ENCODE measurements around the gene KDM7A. TPM values are rescaled to one million over a fixed set of nuclear protein-coding genes. Genes with fewer than 3 reads are reported as not detected.
A peak's percentile ranks its signal among the peaks of the same experiment; 100 is the strongest.
"Not testable (repeated sequence)": the region's sequence is repeated elsewhere in the genome, so short reads cannot be mapped to it uniquely, and the experiment has no call there.

KDM7A gene
- total RNA-seq, 1 experiment from 2014 or later, result 2.2 TPM

GRCh38 chr7:140168816-140169215 lies 8.0 kb downstream of the KDM7A start:
- in situ Hi-C loops (cut with HindIII; ENCODE audit: low sequenced_read_pairs), result no loop called here

GRCh38 chr7:140165422-140165821 lies 11.4 kb downstream of the KDM7A start:
- DNase-seq (ENCODE audit: low spot score), result no peak
- in situ Hi-C loops (cut with HindIII; ENCODE audit: low sequenced_read_pairs), result no loop called here

More at GRCh38 chr7:140168816-140169215, 8.0 kb downstream of the KDM7A start:
- no peak for DNase-seq (ENCODE audit: low spot score)

GRCh38 chr7:140162081-140162480 lies 14.7 kb downstream of the KDM7A start:
- DNase-seq (ENCODE audit: low spot score); in situ Hi-C loops (cut with HindIII; ENCODE audit: low sequenced_read_pairs): not testable (repeated sequence)

- no peak for DNase-seq (ENCODE audit: low spot score)
- in situ Hi-C loops (cut with HindIII; ENCODE audit: low sequenced_read_pairs), result no loop called here
Observed at GRCh38 chr7:140161047-140161446, 15.7 kb downstream of the KDM7A start.

- DNase-seq (ENCODE audit: low spot score), result no peak
- in situ Hi-C loops (cut with HindIII; ENCODE audit: low sequenced_read_pairs), result no loop called here
Observed at GRCh38 chr7:140160308-140160707, 16.5 kb downstream of the KDM7A start.

- in situ Hi-C loops (cut with HindIII; ENCODE audit: low sequenced_read_pairs), result no loop called here
- DNase-seq (ENCODE audit: low spot score), result no peak
Observed at GRCh38 chr7:140159497-140159896, 17.3 kb downstream of the KDM7A start.

- in situ Hi-C loops (cut with HindIII; ENCODE audit: low sequenced_read_pairs), result no loop called here
- no peak for DNase-seq (ENCODE audit: low spot score)
Observed at GRCh38 chr7:140156460-140157080, 20.2 kb downstream of the KDM7A start.

- peak; percentile 11 for DNase-seq (ENCODE audit: low spot score)
- in situ Hi-C loops (cut with HindIII; ENCODE audit: low sequenced_read_pairs), result no loop called here
Observed at GRCh38 chr7:140155428-140155827, 21.4 kb downstream of the KDM7A start.

GRCh38 chr7:140153666-140154161 lies 23.1 kb downstream of the KDM7A start:
- in situ Hi-C loops (cut with HindIII; ENCODE audit: low sequenced_read_pairs), result no loop called here

GRCh38 chr7:140146574-140146973 lies 30.2 kb downstream of the KDM7A start:
- in situ Hi-C loops (cut with HindIII; ENCODE audit: low sequenced_read_pairs), result no loop called here
- DNase-seq (ENCODE audit: low spot score), result no peak

More at GRCh38 chr7:140153666-140154161, 23.1 kb downstream of the KDM7A start:
- no peak for DNase-seq (ENCODE audit: low spot score)

GRCh38 chr7:140145709-140146108 lies 31.1 kb downstream of the KDM7A start:
- DNase-seq (ENCODE audit: low spot score), result no peak
- in situ Hi-C loops (cut with HindIII; ENCODE audit: low sequenced_read_pairs), result no loop called here

GRCh38 chr7:140144821-140145220 lies 32.0 kb downstream of the KDM7A start:
- in situ Hi-C loops (cut with HindIII; ENCODE audit: low sequenced_read_pairs), result no loop called here
- no peak for DNase-seq (ENCODE audit: low spot score)

GRCh38 chr7:140143997-140144396 lies 32.8 kb downstream of the KDM7A start:
- DNase-seq (ENCODE audit: low spot score), result no peak
- in situ Hi-C loops (cut with HindIII; ENCODE audit: low sequenced_read_pairs), result no loop called here

- no peak for DNase-seq (ENCODE audit: low spot score)
Observed at GRCh38 chr7:140142031-140142430, 34.8 kb downstream of the KDM7A start.

GRCh38 chr7:140141256-140141655 lies 35.5 kb downstream of the KDM7A start:
- in situ Hi-C loops (cut with HindIII; ENCODE audit: low sequenced_read_pairs), result no loop called here
- no peak for DNase-seq (ENCODE audit: low spot score)

More at GRCh38 chr7:140142031-140142430, 34.8 kb downstream of the KDM7A start:
- in situ Hi-C loops (cut with HindIII; ENCODE audit: low sequenced_read_pairs), result no loop called here

GRCh38 chr7:140137078-140137477 lies 39.7 kb downstream of the KDM7A start:
- DNase-seq (ENCODE audit: low spot score), result no peak
- in situ Hi-C loops (cut with HindIII; ENCODE audit: low sequenced_read_pairs), result no loop called here

GRCh38 chr7:140136073-140136472 lies 40.7 kb downstream of the KDM7A start:
- no peak for DNase-seq (ENCODE audit: low spot score)
- in situ Hi-C loops (cut with HindIII; ENCODE audit: low sequenced_read_pairs), result no loop called here

GRCh38 chr7:140134039-140134438 lies 42.7 kb downstream of the KDM7A start:
- no peak for DNase-seq (ENCODE audit: low spot score)
- in situ Hi-C loops (cut with HindIII; ENCODE audit: low sequenced_read_pairs), result no loop called here

- in situ Hi-C loops (cut with HindIII; ENCODE audit: low sequenced_read_pairs), result no loop called here
Observed at GRCh38 chr7:140127360-140128127, 49.2 kb downstream of the KDM7A start.

GRCh38 chr7:140126435-140127034 lies 50.2 kb downstream of the KDM7A start:
- in situ Hi-C loops (cut with HindIII; ENCODE audit: low sequenced_read_pairs), result no loop called here
- DNase-seq (ENCODE audit: low spot score), result no peak

More at GRCh38 chr7:140127360-140128127, 49.2 kb downstream of the KDM7A start:
- DNase-seq (ENCODE audit: low spot score), result no peak

Measured in G401 (cell line).